Neural cell (in vitro differentiated cells): ENCODE data around the gene BCL2. TPM values are rescaled to one million over a fixed set of nuclear protein-coding genes. Genes with fewer than 3 reads are reported as not detected.

Source experiments
- H2AFZ ChIP-seq: fragments of 200-600, 300-800 bp; sonication (generic), shearing (Covaris generic); 2 replicates; pipeline ENCODE4 v1.6.0; 2014; ENCODE audit warnings: low read depth, mild to moderate bottlenecking, antibody characterized with exemption, low read length, moderate library complexity
- H3F3A ChIP-seq: fragments of 200-600 bp; shearing (Covaris generic); 2 replicates; pipeline ENCODE4 v1.6.1; 2016; ENCODE audit warnings: mild to moderate bottlenecking, moderate library complexity, mixed read lengths, antibody characterized with exemption, low read length; ENCODE audit not compliant: insufficient read depth, poor library complexity, severe bottlenecking
- H3K27ac ChIP-seq: fragments of 200-600, 300-800 bp; sonication (generic), shearing (Covaris generic); 2 replicates; pipeline ENCODE4 v1.5.1; 2014; ENCODE audit warnings: mild to moderate bottlenecking, low read length, moderate library complexity
- H3K27me3 ChIP-seq: fragments of 300-800, 200-600 bp; sonication (generic), shearing (Covaris generic); 2 replicates; pipeline ENCODE4 v1.6.0; 2014; ENCODE audit warnings: mild to moderate bottlenecking, low read depth, low read length, moderate library complexity; ENCODE audit not compliant: insufficient read depth
- H3K36me3 ChIP-seq: fragments of 300-800, 200-600 bp; sonication (generic), shearing (Covaris generic); 2 replicates; pipeline ENCODE4 v1.5.1; 2014; ENCODE audit warnings: mild to moderate bottlenecking, antibody characterized with exemption, low read length, moderate library complexity; ENCODE audit not compliant: insufficient read depth
- H3K4me2 ChIP-seq: fragments of 300-800, 200-600 bp; sonication (generic), shearing (Covaris generic); 2 replicates; pipeline ENCODE4 v1.6.0; 2014; ENCODE audit warnings: mild to moderate bottlenecking, low read length
- H3K4me3 ChIP-seq: fragments of 300-800, 200-600 bp; sonication (generic), shearing (Covaris generic); 2 replicates; pipeline ENCODE4 v1.5.1; 2014; ENCODE audit warnings: mild to moderate bottlenecking, low read length, moderate library complexity
- H3K79me2 ChIP-seq: fragments of 200-600 bp; shearing (Covaris generic); replicated peaks from 2 replicates; pipeline ENCODE4 v1.6.0; 2014; ENCODE audit warnings: mild to moderate bottlenecking, low read length, moderate library complexity; ENCODE audit not compliant: insufficient read depth
- H3K9ac ChIP-seq: fragments of 300-800, 200-600 bp; sonication (generic), shearing (Covaris generic); 2 replicates; pipeline ENCODE4 v1.6.1; 2016; ENCODE audit warnings: mild to moderate bottlenecking, low read length, mixed read lengths
- H3K9me2 ChIP-seq: fragments of 200-600 bp; shearing (Covaris generic); 2 replicates; pipeline ENCODE4 v1.6.1; 2016; ENCODE audit warnings: mild to moderate bottlenecking, low read length, mixed read lengths; ENCODE audit not compliant: insufficient read depth
- H3K9me3 ChIP-seq: fragments of 200-600, 300-800 bp; sonication (generic), shearing (Covaris generic); 2 replicates; pipeline ENCODE4 v1.6.1; 2016; ENCODE audit warnings: mild to moderate bottlenecking, mixed run types, low read length, moderate library complexity, mixed read lengths
- H4K20me1 ChIP-seq: fragments of 200-600 bp; shearing (Covaris generic); 2 replicates; pipeline ENCODE4 v1.6.1; 2016; ENCODE audit warnings: mild to moderate bottlenecking, mixed run types; ENCODE audit not compliant: insufficient read depth
- EP300 ChIP-seq: fragments of 450-650 bp; conservative IDR thresholded peaks from 2 replicates; pipeline ENCODE4 v1.6.1; 2014; ENCODE audit warnings: antibody characterized with exemption, mild to moderate bottlenecking, moderate library complexity; ENCODE audit not compliant: poor library complexity, severe bottlenecking
- EZH2 ChIP-seq: fragments of 200-600, 300-800 bp; shearing (Covaris generic), sonication (generic); IDR thresholded peaks from 2 replicates; pipeline ENCODE4 v1.6.1; 2014; ENCODE audit warnings: antibody characterized with exemption, low read length, borderline replicate concordance, mild to moderate bottlenecking; ENCODE audit not compliant: insufficient read depth, poor library complexity, severe bottlenecking
- MXI1 ChIP-seq: fragments of 450-650 bp; conservative IDR thresholded peaks from 2 replicates; pipeline ENCODE4 v1.6.1; 2014; ENCODE audit warnings: antibody characterized with exemption, mild to moderate bottlenecking; ENCODE audit not compliant: poor library complexity, severe bottlenecking
- POLR2AphosphoS5 ChIP-seq: IDR thresholded peaks from 2 replicates; pipeline ENCODE4 v1.6.1; 2012
- RAD21 ChIP-seq: fragments of 450-650 bp; conservative IDR thresholded peaks from 2 replicates; pipeline ENCODE4 v1.6.1; 2014; ENCODE audit warnings: antibody characterized with exemption, mild to moderate bottlenecking, moderate library complexity
- REST ChIP-seq: IDR thresholded peaks from 2 replicates; pipeline ENCODE4 v1.6.1; 2012; ENCODE audit warnings: borderline replicate concordance
- SMC3 ChIP-seq: fragments of 450-650 bp; conservative IDR thresholded peaks from 2 replicates; pipeline ENCODE4 v1.6.1; 2014; ENCODE audit warnings: antibody characterized with exemption, mild to moderate bottlenecking, moderate library complexity; ENCODE audit not compliant: poor library complexity
- TAF1 ChIP-seq: IDR thresholded peaks from 2 replicates; pipeline ENCODE4 v1.6.1; 2012; ENCODE audit warnings: low read depth
- polyA plus RNA-seq: library from polyadenylated mRNA; depleted of rRNA; stranded (reverse); fragments of >200 nt; gene quantifications from 2 replicates; pipeline ENCODE4 v1.2.3, GENCODE V29; 2014
- TF ChIP-seq, protein P1 (sequence below): fragments of 450-650 bp; IDR thresholded peaks from 2 replicates; pipeline ENCODE4 v1.5.1; 2014; ENCODE audit warnings: antibody characterized with exemption, mild to moderate bottlenecking, moderate library complexity; ENCODE audit not compliant: poor library complexity, severe bottlenecking

The BCL2 gene
- polyA plus RNA-seq, 1 donor from 2014 or later: 3.4 TPM

GRCh38 chr18:63213936-63214671 lies 105.5 kb downstream of the BCL2 start:
- H3F3A ChIP-seq: no peaks in the 10 kb centered on the region
- no peak overlapping the region for H2AFZ ChIP-seq
- TF ChIP-seq EP300: no peak
- no peak for TF ChIP-seq SMC3
- TF ChIP-seq RAD21: no peak
- TF ChIP-seq TAF1: no peak
- no peak for TF ChIP-seq EZH2
- TF ChIP-seq, protein P1, sequence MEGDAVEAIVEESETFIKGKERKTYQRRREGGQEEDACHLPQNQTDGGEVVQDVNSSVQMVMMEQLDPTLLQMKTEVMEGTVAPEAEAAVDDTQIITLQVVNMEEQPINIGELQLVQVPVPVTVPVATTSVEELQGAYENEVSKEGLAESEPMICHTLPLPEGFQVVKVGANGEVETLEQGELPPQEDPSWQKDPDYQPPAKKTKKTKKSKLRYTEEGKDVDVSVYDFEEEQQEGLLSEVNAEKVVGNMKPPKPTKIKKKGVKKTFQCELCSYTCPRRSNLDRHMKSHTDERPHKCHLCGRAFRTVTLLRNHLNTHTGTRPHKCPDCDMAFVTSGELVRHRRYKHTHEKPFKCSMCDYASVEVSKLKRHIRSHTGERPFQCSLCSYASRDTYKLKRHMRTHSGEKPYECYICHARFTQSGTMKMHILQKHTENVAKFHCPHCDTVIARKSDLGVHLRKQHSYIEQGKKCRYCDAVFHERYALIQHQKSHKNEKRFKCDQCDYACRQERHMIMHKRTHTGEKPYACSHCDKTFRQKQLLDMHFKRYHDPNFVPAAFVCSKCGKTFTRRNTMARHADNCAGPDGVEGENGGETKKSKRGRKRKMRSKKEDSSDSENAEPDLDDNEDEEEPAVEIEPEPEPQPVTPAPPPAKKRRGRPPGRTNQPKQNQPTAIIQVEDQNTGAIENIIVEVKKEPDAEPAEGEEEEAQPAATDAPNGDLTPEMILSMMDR: no peak
- TF ChIP-seq POLR2AphosphoS5: no peak
- no peak for TF ChIP-seq MXI1
- TF ChIP-seq REST: no peak

GRCh38 chr18:63213331-63213900 lies 106.2 kb downstream of the BCL2 start:
- Histone ChIP-seq H3K36me3 (no peaks in the 10 kb centered on the region), H3K9ac (no peak overlapping the region), H4K20me1 (no peaks in the 10 kb centered on the region), H2AFZ (no peak overlapping the region), H3F3A (no peaks in the 10 kb centered on the region), H3K9me2 (no peaks in the 10 kb centered on the region), H3K9me3 (no peaks in the 10 kb centered on the region), H3K79me2 (no peaks in the 10 kb centered on the region), H3K4me3 (no peak overlapping the region), H3K27ac (no peak overlapping the region), H3K27me3 (no peaks in the 10 kb centered on the region), H3K4me2 (no peak overlapping the region)
- TF ChIP-seq RAD21 (no peak), EZH2 (no peak), REST (no peak), SMC3 (no peak)
- TF ChIP-seq, protein P1: no peak

More at GRCh38 chr18:63213936-63214671, 105.5 kb downstream of the BCL2 start:
- no peaks in the 10 kb centered on the region for H3K27me3 ChIP-seq
- no peaks in the 10 kb centered on the region for H3K9me2 ChIP-seq
- no peak overlapping the region for H3K4me3 ChIP-seq
- H3K36me3 ChIP-seq: no peaks in the 10 kb centered on the region
- H3K9ac ChIP-seq: no peak overlapping the region
- no peak overlapping the region for H3K4me2 ChIP-seq
- no peaks in the 10 kb centered on the region for H3K79me2 ChIP-seq
- H3K27ac ChIP-seq: no peak overlapping the region
- no peaks in the 10 kb centered on the region for H4K20me1 ChIP-seq
- H3K9me3 ChIP-seq: no peaks in the 10 kb centered on the region
